A673 (cell line): ENCODE data around the gene SLF2.

Experiments used
- CTCF ChIP-seq: fragments of 300-800, 200-600 bp; sonication (generic); conservative IDR thresholded peaks from 2 replicates; pipeline ENCODE4 v1.5.1; 2017; ENCODE audit warnings: low read depth, mild to moderate bottlenecking, antibody characterized with exemption, low read length, moderate library complexity, mixed read lengths
- EZH2 ChIP-seq: fragments of 200-600 bp; sonication (generic); IDR thresholded peaks from 2 replicates; pipeline ENCODE4 v1.6.1; 2017; ENCODE audit warnings: borderline replicate concordance, low read depth, mild to moderate bottlenecking, mixed read lengths, antibody characterized with exemption, low read length; ENCODE audit not compliant: poor library complexity, severe bottlenecking

- TF ChIP-seq CTCF (no peak), EZH2 (no peak)
Measured at GRCh38 chr10:100867261-100867963, 45.4 kb upstream of the SLF2 start.
